Measurements from ENCODE around the gene TACO1.

TACO1 gene

DNA sequence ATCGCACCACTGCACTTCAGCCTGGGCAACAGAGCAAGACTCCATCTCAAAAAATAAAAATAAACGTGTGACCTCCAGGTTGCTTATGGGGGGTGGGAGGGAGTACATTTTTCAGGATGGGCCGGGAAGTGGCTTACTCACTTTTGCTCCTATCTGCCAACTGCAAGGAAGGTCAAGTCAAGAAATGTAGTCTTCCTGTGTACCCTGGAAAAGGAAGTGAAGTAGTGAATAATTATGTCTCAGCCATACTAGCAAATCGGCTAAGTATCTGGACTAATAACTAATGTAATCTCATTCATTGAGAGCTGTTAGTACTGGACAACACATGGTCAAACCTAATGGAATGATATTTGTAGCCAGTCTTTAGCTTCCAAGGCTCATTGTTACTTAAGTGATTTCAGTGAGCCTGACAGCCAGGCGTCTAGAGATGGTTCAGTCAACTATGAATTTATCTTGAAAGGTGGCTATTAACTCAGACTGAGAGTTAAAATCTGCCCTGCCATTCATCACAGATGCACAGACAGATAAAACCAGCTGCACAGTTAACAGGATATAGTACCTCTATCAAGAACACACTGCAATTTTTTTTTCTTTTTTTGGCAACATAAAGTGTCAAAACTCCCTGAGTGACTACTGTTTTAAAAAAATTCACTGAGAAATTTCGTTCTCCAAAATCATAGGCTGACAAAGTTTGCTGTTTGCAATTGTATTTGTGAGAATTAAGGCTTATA, 3.7 kb upstream of the TACO1 start:
- in situ Hi-C loops (cut with HindIII; ENCODE audit: low sequenced_read_pairs), result loop anchor here (25.0 kb wide), 1 partner anchor 160 kb away; the partner anchor contains the start of gene CYB561

DNA sequence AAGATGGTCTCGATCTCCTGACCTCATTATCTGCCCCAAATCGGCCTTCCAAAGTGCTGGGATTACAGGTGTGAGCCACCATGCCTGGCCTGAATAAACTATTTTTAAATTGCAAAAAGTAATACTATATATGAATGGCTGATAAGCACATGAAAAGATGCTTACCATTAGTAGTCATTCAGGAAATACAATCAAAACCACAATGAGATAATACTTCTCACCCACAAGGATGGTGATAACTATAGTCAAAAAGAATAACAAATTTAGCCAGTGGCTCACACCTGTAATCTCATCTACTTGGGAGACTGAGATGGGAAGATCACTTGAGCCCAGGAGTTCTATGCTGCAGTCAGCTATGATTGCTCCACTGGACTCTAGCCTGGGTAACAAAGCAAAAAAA, 2.4 kb upstream of the TACO1 start:
- in situ Hi-C loops (cut with HindIII; ENCODE audit: low sequenced_read_pairs), result loop anchor here (25.0 kb wide), 1 partner anchor 161 kb away; the partner anchor contains the start of gene CYB561

DNA sequence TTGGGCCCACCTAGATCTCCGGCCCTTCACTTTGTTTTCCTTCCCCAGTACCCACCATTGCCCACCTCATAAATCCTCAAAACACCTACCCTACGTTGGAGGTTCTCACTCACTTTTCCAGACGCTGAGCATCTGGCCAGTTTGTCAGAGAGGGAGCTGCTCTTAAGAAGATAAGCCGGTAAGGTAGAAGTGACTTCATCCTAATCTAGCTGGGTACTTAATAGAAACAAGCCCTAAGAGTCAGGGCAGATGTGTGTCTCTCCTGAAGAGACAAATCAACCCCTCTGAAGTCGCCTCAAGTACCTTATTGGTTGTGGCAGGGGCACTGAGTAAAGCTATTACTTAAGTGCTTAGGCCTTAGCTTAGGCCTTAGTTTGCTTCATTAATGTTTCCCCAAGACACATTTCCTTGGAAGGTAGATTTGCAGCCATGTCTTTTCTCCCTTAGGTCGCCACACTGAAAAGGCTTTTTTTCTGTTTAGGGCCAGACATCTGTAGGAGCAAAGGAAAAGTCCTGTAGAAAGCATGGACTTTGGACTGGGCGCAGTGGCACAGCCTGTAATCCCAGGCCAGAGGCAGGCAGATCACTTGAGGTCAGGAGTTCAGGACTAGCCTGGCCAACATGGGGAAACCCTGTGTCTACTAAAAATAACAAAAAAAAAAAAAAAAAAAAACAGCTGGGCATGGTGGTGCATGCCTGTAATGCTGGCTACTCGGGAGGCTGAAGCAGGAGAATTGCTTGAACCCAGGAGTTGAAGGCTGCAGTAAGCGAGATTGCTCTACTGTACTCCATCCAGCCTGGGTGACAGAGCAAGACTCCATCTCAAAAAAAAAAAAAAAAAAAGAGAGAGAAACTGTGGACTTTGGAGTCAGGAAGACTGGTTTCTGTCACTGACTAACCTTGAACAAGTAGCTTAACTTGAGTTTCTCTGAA, 1.0 kb downstream of the TACO1 start:
- in situ Hi-C loops (cut with HindIII; ENCODE audit: low sequenced_read_pairs), result no loop called here

DNA sequence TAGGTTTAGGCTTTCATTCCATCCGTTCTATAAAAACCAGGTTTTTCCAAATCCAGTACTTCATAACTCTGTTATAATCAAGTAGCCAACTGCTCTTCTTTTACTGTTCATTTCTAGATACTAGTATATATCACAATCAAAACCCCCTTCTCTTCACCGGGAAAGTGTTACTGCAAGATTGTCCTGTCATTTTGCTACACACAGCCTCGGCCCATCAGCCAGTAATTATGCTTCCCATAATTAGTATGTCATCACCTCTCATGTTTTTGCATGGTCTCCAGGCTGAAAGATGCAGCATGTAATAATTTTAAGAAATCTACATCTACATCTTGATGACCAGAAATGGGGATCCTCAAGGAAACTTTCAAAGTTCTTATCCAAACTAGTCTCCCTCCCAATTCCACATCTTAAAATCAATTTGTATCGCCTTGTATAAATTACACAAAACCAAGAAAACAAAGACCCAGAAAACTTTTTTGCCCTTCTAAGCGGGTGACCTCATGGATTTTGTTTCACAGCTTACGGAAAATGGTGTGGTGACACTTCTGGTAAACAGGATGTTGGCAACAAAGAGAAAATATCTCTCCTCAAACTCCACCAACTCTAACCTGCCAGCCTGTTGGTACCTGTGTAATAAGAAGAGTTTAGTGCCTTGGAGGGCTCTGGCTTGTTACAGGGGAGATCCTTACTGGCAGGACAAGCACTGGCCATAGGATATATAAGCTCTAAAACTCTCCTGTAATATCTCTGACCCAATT, 9.3 kb downstream of the TACO1 start:
- in situ Hi-C loops (cut with HindIII; ENCODE audit: low sequenced_read_pairs), result no loop called here

DNA sequence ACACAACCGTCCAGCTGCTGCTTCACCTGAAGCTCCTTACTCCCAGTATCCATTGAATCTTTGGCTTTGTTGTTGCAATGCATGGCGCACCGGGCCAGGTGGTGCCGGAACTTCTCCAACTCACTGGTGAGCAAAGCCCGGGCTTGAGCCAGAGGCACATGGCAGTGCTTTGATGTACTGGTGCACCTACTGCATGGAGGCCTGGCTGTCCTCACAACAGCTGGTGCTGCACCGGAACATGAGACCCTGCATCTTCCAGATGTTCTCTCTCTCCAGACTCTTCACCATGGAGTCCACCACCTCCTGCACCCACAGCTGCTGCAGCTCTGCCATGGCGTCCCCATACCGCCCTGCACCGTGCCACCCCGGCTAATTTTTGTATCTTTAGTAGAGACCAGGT, 10.2 kb downstream of the TACO1 start:
- in situ Hi-C loops (cut with HindIII; ENCODE audit: low sequenced_read_pairs), result no loop called here

DNA sequence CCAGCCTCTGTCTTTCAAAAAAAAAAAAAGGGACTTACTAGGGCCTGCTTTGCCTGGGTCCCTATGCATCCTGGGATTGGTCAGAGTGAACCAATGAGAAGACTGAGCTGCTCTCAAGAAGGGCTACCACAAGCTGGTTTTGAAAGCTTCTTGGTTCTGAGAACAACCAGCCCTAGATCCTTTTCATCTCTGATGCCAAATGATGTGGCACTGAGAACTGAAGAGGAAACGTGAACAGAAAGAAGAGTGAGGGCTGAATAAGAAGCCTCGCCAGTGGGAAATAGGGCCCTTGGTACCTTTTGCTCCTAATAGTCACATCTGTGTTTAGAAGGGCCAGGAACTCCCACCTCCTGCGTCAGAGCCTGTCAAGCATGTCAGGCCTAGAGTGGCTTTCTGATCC, 10.7 kb downstream of the TACO1 start:
- in situ Hi-C loops (cut with HindIII; ENCODE audit: low sequenced_read_pairs), result no loop called here

DNA sequence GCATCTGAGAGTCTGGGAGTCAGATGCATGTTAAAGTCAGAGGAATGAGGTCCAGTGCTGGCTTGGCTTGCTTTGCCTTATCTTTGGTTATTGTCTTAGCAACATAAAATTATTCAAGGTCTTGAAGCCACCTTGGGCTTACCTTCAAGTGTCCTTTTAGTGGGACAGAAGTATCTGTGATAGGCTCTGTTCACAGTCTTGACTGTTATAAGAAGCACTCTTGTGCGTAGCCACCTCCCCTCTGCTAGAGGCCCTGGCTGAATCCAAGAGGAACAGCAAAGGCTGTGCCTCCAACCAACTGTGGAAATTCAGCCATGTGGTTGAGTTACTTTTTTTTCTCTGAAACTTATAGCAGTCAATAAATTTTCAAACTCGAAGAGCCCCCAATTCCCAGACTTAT, 13.0 kb downstream of the TACO1 start:
- in situ Hi-C loops (cut with HindIII; ENCODE audit: low sequenced_read_pairs), result no loop called here

DNA sequence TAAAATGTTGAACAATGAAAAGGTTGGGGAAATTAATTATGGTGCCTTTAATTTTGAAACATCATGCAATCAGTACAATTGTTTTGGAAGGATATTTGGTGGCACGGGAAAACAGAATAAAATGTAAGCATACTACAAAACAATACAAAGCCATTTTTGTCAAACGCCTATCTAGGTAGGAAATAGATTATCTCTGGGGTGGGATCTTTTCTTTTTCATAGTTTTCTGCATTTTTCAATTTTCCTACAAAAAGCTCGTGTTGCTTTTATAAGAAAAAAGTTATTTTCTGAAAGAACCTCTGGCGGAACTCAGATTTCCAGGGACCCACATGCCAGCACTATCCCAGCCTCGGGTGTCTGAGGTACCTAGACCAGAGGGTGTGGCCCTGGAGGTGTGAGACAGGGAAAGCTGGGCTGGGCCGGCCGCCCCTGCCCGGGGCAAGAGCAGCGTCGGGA, 20.6 kb downstream of the TACO1 start:
- in situ Hi-C loops (cut with HindIII; ENCODE audit: low sequenced_read_pairs), result loop anchor here (5.0 kb wide), 1 partner anchor 56 kb away; no protein-coding TSS in a partner anchor

DNA sequence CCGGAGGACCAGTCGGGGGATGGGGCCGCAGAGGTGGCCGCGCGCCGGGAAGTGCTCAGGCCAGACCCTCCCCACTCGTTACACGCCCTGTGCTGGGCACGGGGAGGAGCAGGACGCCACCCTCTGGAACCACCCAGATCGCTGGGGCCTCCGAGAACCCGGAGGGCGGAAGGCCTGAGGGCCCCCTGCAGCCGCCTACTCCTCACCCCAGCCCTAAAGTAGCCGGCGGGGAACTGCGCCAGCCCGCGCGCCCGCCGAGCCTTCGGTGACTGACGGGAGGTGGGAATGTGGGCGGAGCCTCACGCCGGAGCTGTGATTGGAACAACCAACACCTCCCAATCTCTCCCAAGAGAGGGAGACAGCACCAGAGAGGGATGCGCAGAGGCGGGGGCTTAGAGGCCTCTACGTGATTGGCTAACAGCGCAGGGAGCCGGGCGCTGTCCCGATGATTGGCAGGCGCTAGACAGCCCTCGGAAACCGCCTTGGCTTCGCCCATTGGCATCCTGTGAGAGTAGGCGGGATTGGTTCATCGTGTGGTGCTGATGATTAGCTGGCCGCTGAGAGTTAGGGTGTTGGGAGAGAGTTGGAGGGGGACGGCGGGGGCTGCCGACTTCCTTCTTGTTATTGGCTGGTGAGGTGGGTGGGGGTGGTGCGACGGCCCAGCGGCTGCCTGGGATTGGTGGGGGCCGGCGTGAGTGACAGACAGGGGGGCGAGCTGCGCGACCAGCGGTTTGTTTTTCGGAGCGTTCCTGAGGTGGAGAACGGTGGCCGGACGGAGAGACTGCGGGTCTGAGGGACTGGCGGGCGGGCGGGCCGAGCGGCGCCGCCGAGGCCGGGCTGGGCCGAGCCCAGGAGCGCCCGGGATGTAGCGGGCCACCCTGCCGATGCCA, 21.2 kb downstream of the TACO1 start, which contains the start of gene MAP3K3:
MAP3K3 (plus strand) TSS at position 734 of the 890 bp plus-strand sequence. CDS start 343 bp downstream, outside the sequence.
- in situ Hi-C loops (cut with HindIII; ENCODE audit: low sequenced_read_pairs), result loop anchor here (5.0 kb wide), 1 partner anchor 55 kb away; no protein-coding TSS in a partner anchor

DNA sequence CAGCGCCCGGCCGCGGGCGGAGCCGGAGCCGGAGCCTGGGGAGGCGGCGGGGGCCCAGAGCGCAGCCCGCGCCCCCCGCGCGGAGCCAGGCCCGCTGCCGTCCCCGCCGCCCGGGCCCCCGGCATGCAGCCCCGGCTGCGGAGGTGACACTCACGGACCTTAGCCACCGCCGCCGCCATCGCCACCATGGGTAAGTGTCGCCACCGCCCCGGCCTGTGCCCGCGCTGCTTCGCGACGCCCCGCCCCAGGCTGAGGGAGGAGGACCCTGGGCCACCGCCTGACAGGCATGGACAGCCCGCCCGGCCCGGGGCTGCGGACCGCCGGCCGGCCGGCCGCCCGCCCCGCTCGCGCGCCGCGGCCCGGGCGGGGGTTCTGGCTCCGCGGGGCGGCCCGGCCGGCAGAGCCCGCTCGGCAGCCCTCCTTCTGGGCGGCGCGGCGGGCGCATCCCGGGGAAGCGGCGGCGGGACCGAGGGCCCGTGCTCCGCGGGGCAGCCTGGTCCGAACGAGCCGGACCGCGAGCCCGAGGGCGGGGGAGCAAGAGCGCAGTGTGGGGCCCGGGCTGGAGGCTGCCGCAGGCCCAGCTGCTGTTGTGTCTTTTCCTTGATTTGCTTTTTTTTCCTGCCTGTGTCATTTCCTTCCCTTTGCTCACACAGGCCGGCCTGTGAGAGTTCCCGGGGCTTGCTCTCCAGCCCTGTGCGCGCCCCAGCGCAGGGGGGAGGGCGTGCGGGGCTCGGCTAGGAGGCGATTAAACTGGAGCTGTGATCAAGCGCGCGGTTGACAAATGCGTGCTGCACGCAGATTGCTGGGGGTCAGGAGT, 22.1 kb downstream of the TACO1 start:
- in situ Hi-C loops (cut with HindIII; ENCODE audit: low sequenced_read_pairs), result loop anchor here (5.0 kb wide), 1 partner anchor 55 kb away; no protein-coding TSS in a partner anchor

DNA sequence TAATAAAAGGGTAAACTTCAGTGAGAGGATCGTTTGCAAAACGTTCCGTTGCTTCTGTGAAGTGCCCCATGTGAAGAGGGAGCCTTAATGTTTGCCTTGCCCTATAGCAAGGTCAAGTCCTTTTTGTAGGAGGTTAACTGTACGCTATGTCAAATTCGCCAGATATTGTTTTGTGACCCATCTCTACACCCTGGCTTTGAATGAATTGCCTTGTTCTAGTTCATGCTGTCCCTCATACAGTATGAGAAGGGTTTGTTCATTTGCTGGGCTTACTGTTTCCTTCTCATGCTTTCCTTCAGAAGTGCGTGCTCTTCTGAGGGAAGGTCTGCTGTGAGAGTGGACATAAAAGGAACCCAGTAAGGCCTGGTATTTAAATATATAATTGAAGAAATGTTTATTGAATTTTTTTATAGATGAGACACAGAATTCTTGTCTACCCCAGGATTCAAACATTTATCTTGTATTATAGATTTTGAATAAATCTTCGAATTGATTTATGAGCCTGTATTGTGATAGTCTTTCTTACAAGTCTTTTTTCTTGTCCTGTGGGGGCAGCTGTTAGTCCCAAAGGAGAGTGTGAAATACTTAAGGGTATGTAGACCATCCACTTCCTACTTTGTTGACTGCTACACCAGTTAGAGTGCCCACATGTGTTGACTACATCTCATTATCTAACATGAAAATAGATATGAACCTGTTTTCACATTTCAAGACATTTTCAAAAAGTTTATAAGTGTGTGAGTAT, 23.3 kb downstream of the TACO1 start:
- in situ Hi-C loops (cut with HindIII; ENCODE audit: low sequenced_read_pairs), result loop anchor here (5.0 kb wide), 1 partner anchor 53 kb away; no protein-coding TSS in a partner anchor

DNA sequence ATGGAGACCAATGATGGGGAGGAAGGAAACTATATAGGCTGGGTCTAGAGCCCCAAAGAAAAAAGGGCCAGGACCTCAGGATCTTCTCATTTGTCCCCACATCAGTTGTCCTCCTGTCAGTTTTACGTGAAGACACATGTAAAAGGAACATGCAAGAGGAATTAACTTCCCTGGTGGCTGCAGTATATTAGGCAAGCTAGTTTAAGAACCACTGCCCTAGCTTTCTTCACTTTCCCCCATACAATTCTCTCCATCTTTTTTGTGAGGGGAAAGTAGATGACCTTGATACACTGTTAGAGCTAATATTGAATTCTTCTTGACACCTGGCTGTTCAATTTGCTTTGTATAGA, 23.8 kb downstream of the TACO1 start:
- in situ Hi-C loops (cut with HindIII; ENCODE audit: low sequenced_read_pairs), result loop anchor here (5.0 kb wide), 1 partner anchor 53 kb away; no protein-coding TSS in a partner anchor

DNA sequence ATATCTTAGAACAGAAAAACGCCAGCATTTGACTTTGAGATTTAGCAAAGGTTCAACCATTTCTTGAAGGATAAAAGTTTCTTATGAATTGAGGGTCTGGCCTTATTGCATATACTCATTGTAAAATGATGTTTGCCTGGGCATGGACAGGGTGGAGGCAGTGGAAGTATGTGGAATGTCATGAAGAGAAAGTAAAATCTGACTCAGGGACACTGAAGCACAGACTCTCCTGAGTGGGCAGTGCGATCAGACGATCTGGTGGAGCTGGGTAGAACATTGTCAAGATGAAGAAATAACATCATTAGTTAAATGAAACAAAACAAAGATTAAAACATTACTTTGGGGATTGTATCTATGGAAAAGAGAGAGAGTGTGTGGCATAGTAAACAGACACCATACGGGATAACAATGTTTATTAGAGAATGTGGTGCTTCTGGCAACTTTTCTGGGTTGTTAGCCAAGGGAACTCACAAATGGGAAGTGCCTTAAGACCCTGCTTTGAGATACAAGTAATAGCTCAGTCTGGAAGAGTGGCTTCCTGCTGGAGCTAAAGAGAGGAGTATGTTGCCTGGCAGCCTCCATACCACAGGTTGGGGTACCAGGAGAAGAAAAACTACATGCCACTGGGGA, 26.0 kb downstream of the TACO1 start:
- in situ Hi-C loops (cut with HindIII; ENCODE audit: low sequenced_read_pairs), result no loop called here

DNA sequence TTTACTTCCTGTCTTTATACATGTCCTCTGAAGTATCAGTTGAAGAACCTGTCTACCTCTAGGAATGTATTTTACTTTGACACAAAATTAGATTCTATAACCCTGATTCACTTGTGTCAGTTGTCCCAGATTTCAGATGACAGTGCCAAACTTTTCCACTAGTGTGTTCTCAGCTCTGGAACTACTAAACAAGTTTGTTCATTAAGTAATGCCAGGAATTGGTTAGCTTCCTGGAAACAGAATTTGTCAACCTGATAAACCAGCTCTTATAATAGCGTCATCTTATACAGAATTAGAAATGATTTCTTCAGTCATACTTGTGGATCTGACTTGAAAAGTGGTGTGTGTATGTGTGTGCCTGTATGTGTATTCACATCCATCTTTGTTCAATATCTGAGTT, 28.9 kb downstream of the TACO1 start:
- in situ Hi-C loops (cut with HindIII; ENCODE audit: low sequenced_read_pairs), result no loop called here

DNA sequence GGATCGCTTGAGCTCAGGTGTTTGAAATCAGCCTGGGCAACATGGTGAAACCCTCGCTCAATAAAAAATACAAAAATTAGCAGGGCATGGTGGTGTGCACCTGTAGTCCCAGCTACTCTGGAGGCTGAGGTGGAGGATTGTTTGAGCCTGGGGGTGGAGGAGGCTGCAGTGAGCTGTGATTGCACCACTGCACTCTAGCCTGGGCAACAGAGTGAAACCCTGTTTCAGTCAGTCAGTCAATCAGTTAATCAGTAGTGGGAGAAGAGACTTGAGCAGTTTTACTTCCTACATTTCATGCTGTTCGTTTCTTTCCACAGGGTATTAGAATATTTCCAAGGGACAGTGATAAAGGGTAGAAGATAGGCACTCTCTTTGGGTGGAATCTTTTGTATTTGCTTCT, 30.4 kb downstream of the TACO1 start:
- in situ Hi-C loops (cut with HindIII; ENCODE audit: low sequenced_read_pairs), result no loop called here

DNA sequence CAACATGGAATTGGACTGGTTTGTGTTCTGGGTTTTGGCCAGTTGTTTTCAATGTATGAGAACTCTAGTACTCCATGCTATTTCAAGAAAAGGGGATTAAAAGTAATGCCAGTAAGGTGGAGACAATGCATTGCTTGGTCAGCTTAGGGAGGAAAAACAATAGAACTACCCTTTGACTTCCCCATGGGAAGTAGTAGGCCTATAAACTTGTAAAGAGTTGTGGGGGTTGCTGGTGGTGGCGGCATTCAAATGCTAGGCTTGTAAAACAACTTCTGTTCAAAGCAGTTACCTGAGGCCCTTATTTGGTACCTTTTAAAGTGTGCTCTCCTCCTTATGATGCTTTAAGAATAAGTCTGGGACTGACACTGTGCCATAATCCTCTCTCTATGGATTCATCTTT, 30.9 kb downstream of the TACO1 start:
- in situ Hi-C loops (cut with HindIII; ENCODE audit: low sequenced_read_pairs), result no loop called here

DNA sequence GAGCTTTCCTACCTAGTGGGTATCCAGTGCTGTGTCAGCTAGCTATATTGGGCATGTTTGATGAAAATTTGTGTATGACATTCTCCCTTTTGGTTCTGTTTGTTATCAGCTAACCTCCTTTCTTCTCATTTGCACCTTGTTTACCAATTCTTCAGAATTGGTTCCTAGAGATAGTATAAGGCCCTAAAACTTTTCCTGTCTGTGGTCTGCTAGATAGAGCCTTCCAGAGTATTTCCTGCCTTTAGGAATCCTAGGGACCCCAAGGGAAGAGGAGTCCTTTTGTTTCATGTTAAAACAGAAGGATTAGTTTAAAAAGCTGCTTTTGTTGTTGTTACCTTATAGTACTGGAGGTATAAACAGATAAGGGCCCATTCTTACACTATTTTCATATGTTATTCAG, 33.0 kb downstream of the TACO1 start:
- in situ Hi-C loops (cut with HindIII; ENCODE audit: low sequenced_read_pairs), result no loop called here

DNA sequence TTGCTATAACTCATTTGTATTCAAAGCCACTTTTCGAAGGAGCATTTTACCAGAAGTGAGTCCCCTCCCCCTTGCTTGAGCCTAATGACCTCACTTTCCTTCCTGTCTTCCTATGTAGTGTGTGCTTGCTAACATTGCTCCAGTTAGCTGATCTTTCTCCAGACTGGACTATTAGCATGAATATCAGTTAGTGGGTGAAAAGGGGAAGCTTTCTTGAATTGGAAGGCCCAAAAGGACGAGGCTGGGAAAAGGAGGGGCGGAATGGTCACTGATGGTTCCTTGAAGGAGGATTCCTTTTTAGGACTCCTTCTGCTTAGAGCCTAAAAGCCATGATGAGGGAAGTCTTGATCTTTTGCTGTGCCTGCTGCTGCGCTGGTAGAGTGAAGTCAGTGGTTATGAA, 33.5 kb downstream of the TACO1 start:
- in situ Hi-C loops (cut with HindIII; ENCODE audit: low sequenced_read_pairs), result no loop called here

Data from endothelial cell of hepatic sinusoid (primary cell).